ENCODE data around the gene XPNPEP2.

XPNPEP2 gene

GRCh38 chrX:129754056-129755024 lies 15.6 kb downstream of the XPNPEP2 start:
- no peak for DNase-seq

GRCh38 chrX:129755779-129756650 lies 17.2 kb downstream of the XPNPEP2 start:
- peak; percentile 62 for DNase-seq

- peak; percentile 69 for DNase-seq
Measured at GRCh38 chrX:129759576-129760061, 20.8 kb downstream of the XPNPEP2 start.

GRCh38 chrX:129760155-129760554 lies 21.4 kb downstream of the XPNPEP2 start:
- DNase-seq: no peak

GRCh38 chrX:129760981-129761380 lies 22.2 kb downstream of the XPNPEP2 start:
- no peak for DNase-seq

GRCh38 chrX:129761596-129761995 lies 22.8 kb downstream of the XPNPEP2 start:
- no peak for DNase-seq

GRCh38 chrX:129762448-129762847 lies 23.7 kb downstream of the XPNPEP2 start:
- DNase-seq: no peak

- DNase-seq: no peak
Measured at GRCh38 chrX:129763666-129764065, 24.9 kb downstream of the XPNPEP2 start.

GRCh38 chrX:129768186-129768585 lies 29.4 kb downstream of the XPNPEP2 start:
- no peak for DNase-seq

- no peak for DNase-seq
Measured at GRCh38 chrX:129768586-129769466, 30.0 kb downstream of the XPNPEP2 start.

- peak; percentile 88 for DNase-seq
Measured at GRCh38 chrX:129769467-129770154, 30.8 kb downstream of the XPNPEP2 start.

- peak; percentile 63 for DNase-seq
Measured at GRCh38 chrX:129771266-129771995, 32.7 kb downstream of the XPNPEP2 start.

- peak; percentile 51 for DNase-seq
Measured at GRCh38 chrX:129772796-129773431, 34.1 kb downstream of the XPNPEP2 start.

GRCh38 chrX:129773649-129774458 lies 35.1 kb downstream of the XPNPEP2 start:
- DNase-seq: peak; percentile 46

- DNase-seq: peak; percentile 82
Measured at GRCh38 chrX:129777218-129778030, 38.6 kb downstream of the XPNPEP2 start.

GRCh38 chrX:129779086-129779672 lies 40.4 kb downstream of the XPNPEP2 start:
- no peak for DNase-seq

GRCh38 chrX:129779747-129780146 lies 41.0 kb downstream of the XPNPEP2 start, which contains the start of gene SASH3:
TSS of gene SASH3 (plus strand) at chrX:129779949. CDS start at chrX:129780098, 149 bp downstream.
- DNase-seq: peak; percentile 78
